HG02678 (cell line): ENCODE data around the gene MOCOS.
"Not testable (repeated sequence)": the region's sequence is repeated elsewhere in the genome, so short reads cannot be mapped to it uniquely, and the experiment has no call there.

Experiments used
- ATAC-seq: cut with Tn5 transposase; IDR thresholded peaks from one replicate; pipeline ENCODE4 v1.9.1; 2021; ENCODE audit warnings: mild to moderate bottlenecking, moderate library complexity; ENCODE audit not compliant: unreplicated experiment

Gene MOCOS, protein sequence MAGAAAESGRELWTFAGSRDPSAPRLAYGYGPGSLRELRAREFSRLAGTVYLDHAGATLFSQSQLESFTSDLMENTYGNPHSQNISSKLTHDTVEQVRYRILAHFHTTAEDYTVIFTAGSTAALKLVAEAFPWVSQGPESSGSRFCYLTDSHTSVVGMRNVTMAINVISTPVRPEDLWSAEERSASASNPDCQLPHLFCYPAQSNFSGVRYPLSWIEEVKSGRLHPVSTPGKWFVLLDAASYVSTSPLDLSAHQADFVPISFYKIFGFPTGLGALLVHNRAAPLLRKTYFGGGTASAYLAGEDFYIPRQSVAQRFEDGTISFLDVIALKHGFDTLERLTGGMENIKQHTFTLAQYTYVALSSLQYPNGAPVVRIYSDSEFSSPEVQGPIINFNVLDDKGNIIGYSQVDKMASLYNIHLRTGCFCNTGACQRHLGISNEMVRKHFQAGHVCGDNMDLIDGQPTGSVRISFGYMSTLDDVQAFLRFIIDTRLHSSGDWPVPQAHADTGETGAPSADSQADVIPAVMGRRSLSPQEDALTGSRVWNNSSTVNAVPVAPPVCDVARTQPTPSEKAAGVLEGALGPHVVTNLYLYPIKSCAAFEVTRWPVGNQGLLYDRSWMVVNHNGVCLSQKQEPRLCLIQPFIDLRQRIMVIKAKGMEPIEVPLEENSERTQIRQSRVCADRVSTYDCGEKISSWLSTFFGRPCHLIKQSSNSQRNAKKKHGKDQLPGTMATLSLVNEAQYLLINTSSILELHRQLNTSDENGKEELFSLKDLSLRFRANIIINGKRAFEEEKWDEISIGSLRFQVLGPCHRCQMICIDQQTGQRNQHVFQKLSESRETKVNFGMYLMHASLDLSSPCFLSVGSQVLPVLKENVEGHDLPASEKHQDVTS

GRCh38 chr18:36187193-36187825 is at the start of gene MOCOS:
TSS of gene MOCOS (plus strand) at chr18:36187497. CDS start at chr18:36187540, 43 bp downstream.
- ATAC-seq, result peak; percentile 86

GRCh38 chr18:36139245-36139644 is 48.1 kb upstream of the MOCOS start:
- no peak for ATAC-seq

DNA sequence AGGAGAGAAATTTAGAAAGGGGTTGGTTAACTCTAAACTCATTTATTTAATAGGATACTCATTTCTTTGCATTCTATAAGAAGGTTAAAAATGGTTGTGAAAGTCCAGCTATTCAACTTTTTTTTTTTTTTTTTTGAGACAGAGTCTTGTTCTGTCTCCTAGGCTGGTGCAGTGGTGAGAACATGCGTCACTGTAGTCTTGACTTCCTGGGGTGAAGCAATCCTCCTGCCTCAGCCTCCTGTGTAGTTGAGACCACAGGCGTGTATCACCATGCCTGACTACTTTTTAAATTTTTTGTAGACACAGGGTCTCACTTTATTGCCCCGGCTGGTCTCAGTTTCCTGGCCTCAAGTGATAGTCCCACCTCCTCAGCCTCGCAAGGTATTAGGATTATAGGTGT is 45.7 kb upstream of the MOCOS start:
- ATAC-seq, result no peak

GRCh38 chr18:36142751-36143150 is 44.5 kb upstream of the MOCOS start:
- ATAC-seq, result no peak

GRCh38 chr18:36143391-36143790 is 43.9 kb upstream of the MOCOS start:
- no peak for ATAC-seq

GRCh38 chr18:36149514-36150289 is 37.6 kb upstream of the MOCOS start:
- peak; percentile 96 for ATAC-seq

GRCh38 chr18:36152781-36153180 is 34.5 kb upstream of the MOCOS start:
- no peak for ATAC-seq

- ATAC-seq, result no peak
Measured at GRCh38 chr18:36153203-36153602, 34.1 kb upstream of the MOCOS start.

DNA sequence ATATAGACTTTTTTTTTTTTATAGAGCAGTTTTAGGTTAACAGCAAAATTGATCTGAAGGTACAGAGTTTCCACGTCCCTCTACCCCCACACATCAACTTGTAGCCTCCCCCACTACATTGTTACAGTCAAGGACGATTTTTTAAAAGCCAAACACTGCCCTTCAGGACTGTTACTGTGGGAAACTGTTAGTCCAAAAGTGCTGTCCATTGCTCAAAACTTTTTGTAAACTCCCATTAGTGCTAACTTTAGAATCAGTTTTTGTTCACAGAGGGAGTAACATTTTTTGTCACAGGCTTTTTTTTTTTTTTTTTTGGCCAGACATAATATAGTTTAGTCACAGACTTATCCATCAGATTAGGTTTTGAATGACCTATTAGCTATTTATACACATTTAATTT is 33.5 kb upstream of the MOCOS start:
- no peak for ATAC-seq

GRCh38 chr18:36155851-36156757 is 31.2 kb upstream of the MOCOS start:
- ATAC-seq, result no peak

DNA sequence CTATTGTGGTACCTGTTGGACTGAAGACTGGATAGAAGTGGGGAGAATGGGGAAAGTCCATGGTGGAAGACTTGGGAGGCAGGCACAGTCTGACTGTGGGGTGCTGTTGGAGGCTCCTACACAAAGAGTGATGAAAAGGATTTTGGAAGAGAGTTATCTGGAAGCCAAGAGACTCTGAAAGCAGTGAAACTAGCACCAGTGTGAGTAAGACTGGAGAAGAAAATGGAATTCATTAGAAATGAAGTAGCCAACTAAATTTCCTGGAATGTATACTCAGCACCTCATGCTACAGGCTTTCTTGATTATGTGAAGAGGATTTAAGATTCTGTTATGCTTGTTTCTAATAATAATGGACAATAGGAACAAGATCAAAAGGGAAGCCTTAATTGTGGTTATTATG is 29.9 kb upstream of the MOCOS start:
- no peak for ATAC-seq

- ATAC-seq, result no peak
Measured at GRCh38 chr18:36158266-36158867, 28.9 kb upstream of the MOCOS start.

- no peak for ATAC-seq
Measured at GRCh38 chr18:36160959-36161371, 26.3 kb upstream of the MOCOS start.

DNA sequence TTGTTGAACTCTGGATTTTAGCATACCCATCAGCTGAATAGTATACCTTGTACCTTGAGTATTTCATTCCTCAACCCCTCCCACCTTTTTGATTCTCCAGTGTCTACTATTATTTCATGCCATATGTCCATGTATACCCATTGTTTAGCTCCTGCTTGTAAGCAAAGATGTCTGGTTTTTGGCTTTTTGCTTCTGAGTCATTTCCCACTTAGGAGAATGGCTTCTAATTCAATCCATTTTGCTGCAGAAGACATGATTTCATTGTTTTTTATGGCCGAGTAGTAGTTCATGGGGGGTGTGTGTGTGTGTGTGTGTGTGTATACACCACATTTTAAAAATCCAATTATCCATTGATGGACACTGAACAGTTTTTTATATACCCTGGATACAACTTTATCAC is 24.3 kb upstream of the MOCOS start:
- no peak for ATAC-seq

- no peak for ATAC-seq
Measured at GRCh38 chr18:36167692-36168218, 19.5 kb upstream of the MOCOS start.

- ATAC-seq, result not testable (repeated sequence)
Measured at GRCh38 chr18:36168296-36168695, 19.0 kb upstream of the MOCOS start.

GRCh38 chr18:36169938-36170337 is 17.4 kb upstream of the MOCOS start:
- no peak for ATAC-seq

GRCh38 chr18:36175481-36175880 is 11.8 kb upstream of the MOCOS start:
- ATAC-seq, result no peak

DNA sequence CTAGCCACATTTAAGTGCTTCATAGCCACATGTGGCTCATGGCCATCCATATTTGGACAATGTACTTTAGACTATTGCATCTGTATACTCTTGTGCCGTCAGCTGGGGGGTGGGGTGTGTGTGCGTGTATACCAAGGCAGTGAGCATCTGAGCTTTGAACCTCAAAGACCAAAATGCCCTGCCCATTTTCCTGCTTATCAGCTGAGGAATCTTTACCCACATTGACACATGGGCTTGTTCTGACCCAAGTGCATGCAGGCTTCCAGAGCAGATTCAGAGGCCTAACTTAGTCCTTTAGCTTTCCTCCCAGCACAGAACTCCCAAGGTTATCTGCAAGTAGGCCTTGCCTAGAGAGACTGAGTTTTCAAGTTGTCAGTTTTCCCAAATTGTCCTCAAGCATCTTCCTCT is 11.1 kb upstream of the MOCOS start:
- no peak for ATAC-seq
